Vagina (tissue), 2 donors: Measurements from ENCODE around the gene PIGS. TPM values are rescaled to one million over a fixed set of nuclear protein-coding genes. Genes with fewer than 3 reads are reported as not detected.
A peak's percentile ranks its signal among the peaks of the same experiment; 100 is the strongest.

ENCODE experiments used
- DNase-seq, 2 donors: peaks; one replicate each; pipeline ENCODE4 v3.0.0-alpha.2; 2017; ENCODE audit errors: extremely low spot score in 2 of 2
- H3K27ac ChIP-seq: fragments of 200-600 bp; sonication (generic); one replicate; pipeline ENCODE4 v1.5.1; 2019
- H3K27me3 ChIP-seq: fragments of 200-600 bp; sonication (generic); one replicate; pipeline ENCODE4 v1.5.1; 2019
- H3K36me3 ChIP-seq, 2 donors: fragments of 200-600 bp; sonication (generic); one replicate each; pipeline ENCODE4 v1.5.1; 2017 to 2019
- H3K4me1 ChIP-seq: fragments of 200-600 bp; sonication (generic); one replicate; pipeline ENCODE4 v1.5.1; 2019
- H3K4me3 ChIP-seq, 2 donors: fragments of 200-600 bp; sonication (generic); 1 replicate in 1 of 2; 2 replicates in 1 of 2; pipeline ENCODE4 v1.5.1; 2016 to 2019
- H3K9me3 ChIP-seq: fragments of 200-600 bp; sonication (generic); one replicate; pipeline ENCODE4 v1.5.1; 2019
- POLR2A ChIP-seq, 2 donors: fragments of 450-650 bp; IDR thresholded peaks; one replicate each; pipeline ENCODE4 v1.6.1; 2017; ENCODE audit warnings: antibody characterized with exemption in 2 of 2, mild to moderate bottlenecking in 2 of 2, moderate library complexity in 2 of 2
- POLR2AphosphoS5 ChIP-seq, 2 donors: sonication (generic); formaldehyde crosslinking; IDR thresholded peaks; one replicate each; pipeline ENCODE4 v1.9.0; 2017; ENCODE audit warnings: antibody characterized with exemption in 2 of 2, mild to moderate bottlenecking in 2 of 2, low read depth in 1 of 2; ENCODE audit not compliant: insufficient read depth in 1 of 2
- intact Hi-C: fragments of 100-400 bp; cut with DNase I; formaldehyde crosslinking; loops from one replicate; pipeline ENCODE4 v1.15.1; 2023
- total RNA-seq: library from RNA; depleted of rRNA; stranded (reverse); fragments of >200 nt; gene quantifications from one replicate; pipeline ENCODE4 v1.2.3, GENCODE V29; 2016
- TF ChIP-seq, protein P1 (sequence below), 3 experiments: fragments of 450-650 bp in 2 of 3; fragments of 200-600 bp in 1 of 3; sonication (generic) in 1 of 3; IDR thresholded peaks; one replicate each; pipeline ENCODE4 v1.5.1; 2017 to 2019; ENCODE audit warnings: antibody characterized with exemption in 3 of 3, mild to moderate bottlenecking in 2 of 3, moderate library complexity in 2 of 3

The PIGS gene
- total RNA-seq, 1 donor from 2014 or later = 22.8 TPM

DNA sequence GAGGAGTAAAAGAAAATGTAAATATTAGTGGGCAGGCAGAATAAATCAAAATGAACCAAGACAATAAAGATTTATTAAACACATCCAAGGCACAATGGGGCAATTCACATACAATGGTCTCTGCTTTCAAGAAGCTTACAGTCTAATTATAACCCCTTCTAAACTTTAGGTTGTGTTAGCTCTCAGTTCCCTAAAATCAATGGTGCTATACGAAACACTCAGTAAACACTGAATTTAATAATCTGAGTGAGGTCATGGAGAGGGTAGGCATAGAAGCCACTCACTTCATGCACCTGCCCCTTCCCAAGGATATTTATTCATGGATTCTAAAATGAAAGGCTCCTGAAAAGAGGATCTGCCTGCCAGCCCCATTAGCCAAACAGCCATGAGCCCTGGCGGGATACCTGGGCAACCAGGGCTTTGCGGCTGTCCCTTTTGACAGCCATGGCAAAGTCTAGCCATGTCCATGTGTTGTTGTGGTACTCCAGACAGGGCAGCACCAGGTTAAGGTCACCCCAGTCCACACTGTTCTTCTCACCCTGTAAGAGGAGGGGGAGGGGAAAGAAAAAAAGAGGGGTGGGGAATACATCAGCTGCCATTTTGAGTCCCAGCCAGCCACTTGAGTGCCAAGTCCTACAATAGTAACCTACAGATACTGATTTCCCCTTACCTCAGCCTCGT lies 44.1 kb upstream of the PIGS start:
- TF ChIP-seq, protein P1, sequence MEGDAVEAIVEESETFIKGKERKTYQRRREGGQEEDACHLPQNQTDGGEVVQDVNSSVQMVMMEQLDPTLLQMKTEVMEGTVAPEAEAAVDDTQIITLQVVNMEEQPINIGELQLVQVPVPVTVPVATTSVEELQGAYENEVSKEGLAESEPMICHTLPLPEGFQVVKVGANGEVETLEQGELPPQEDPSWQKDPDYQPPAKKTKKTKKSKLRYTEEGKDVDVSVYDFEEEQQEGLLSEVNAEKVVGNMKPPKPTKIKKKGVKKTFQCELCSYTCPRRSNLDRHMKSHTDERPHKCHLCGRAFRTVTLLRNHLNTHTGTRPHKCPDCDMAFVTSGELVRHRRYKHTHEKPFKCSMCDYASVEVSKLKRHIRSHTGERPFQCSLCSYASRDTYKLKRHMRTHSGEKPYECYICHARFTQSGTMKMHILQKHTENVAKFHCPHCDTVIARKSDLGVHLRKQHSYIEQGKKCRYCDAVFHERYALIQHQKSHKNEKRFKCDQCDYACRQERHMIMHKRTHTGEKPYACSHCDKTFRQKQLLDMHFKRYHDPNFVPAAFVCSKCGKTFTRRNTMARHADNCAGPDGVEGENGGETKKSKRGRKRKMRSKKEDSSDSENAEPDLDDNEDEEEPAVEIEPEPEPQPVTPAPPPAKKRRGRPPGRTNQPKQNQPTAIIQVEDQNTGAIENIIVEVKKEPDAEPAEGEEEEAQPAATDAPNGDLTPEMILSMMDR (IDR thresholded peaks at IDR 0.05) = no peak
- TF ChIP-seq POLR2A (IDR thresholded peaks at IDR 0.05) = no peak
- TF ChIP-seq POLR2AphosphoS5 (IDR thresholded peaks at IDR 0.05; ENCODE audit: insufficient read depth in 1 of 2, low read depth in 1 of 2) = no peak
- intact Hi-C loops = loop anchor here (10.0 kb wide), 1 partner anchor 121 kb away; no protein-coding TSS in a partner anchor
- no peak for DNase-seq
- no peak overlapping the region for H3K4me3 ChIP-seq
- peaks cover 4 to 68% of the 10 kb centered on the region in 2 donors for H3K36me3 ChIP-seq
- H3K9me3 ChIP-seq = no peaks in the 10 kb centered on the region
- H3K27ac ChIP-seq = no peak overlapping the region
- no peaks in the 10 kb centered on the region for H3K4me1 ChIP-seq
- H3K27me3 ChIP-seq = no peaks in the 10 kb centered on the region

DNA sequence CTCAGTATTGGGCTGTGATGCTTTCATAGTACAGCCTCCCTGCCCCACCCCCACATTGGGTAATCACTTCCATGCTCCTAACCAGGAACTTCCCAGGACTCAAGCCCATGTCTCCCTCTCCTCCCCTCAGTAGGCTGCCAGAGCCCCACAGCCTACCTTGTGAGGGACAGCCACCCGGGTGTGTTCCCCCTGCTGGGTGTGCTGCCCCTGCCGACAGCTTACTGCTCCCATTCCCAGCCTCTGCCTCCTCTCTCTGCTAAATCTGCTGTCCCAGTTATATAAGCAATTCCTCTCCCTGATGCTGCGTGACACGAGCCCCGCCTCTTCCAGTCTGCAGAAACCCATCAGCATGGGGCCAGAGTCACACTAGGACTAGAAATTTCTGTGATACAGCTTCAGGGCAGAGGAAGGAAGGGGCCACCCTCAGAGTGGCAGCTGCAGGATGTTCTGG lies 42.6 kb upstream of the PIGS start, which contains the start of gene RSKR:
TSS of gene RSKR (minus strand) at position 255 of the 451 bp plus-strand sequence. CDS start at position 231, 24 bp downstream.
- Histone ChIP-seq H3K27me3 (no peaks in the 10 kb centered on the region), H3K36me3 (peaks cover 4 to 55% of the 10 kb centered on the region in 2 donors), H3K9me3 (no peaks in the 10 kb centered on the region), H3K4me3 (no peak within 1 kb of the TSS), H3K27ac (no peak within 1 kb of the TSS), H3K4me1 (no peaks in the 10 kb centered on the region)
- no peak for TF ChIP-seq POLR2AphosphoS5 (IDR thresholded peaks at IDR 0.05; ENCODE audit: insufficient read depth in 1 of 2, low read depth in 1 of 2)
- TF ChIP-seq POLR2A (IDR thresholded peaks at IDR 0.05) = no peak
- TF ChIP-seq, protein P1 (IDR thresholded peaks at IDR 0.05) = no peak
- intact Hi-C loops = loop anchor here (10.0 kb wide), 1 partner anchor 119 kb away; no protein-coding TSS in a partner anchor
- DNase-seq = no peak

DNA sequence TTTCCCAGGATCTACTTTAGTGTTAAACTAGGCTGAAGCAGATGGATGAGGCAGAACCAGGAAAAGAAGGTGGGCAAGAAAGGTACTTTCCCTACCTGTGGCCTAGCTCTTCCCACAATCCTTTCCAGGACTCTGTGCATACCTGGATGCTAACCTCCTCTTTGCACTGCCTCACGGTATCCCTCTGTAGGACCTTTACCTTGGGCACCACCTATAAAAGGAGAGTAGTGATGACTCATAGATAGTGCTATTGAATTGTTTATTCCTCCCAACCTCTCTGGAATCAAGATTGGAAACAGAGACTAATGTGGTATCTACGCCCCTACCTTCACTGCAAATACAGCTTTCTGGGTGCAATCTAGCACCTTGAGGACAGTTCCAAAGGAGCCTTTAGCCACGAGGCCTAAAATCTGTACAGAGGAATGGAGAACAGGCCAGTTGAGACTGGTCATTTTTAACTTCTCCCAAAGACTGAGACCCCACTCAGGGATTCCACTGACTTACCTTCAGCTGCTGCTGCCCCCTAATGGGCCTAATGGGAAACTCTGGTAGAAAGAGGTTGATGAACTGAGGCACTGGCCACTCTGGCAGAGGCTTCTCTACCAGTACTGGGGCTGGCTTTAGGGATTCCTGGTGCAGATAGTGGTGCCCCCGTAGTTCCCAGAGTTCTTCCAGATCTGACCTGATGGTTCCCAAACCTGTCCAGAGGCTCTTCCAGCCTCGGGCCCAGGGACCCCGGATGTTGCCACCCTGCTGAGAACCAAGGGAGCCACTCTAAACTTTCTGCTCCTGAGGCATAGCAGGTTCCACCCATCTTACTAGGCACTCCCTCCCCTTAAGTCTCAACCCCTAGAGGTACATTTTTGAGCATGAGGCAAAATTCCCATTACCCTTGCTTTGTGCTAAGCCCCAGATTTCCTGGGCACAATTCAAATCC lies 41.9 kb upstream of the PIGS start:
- no peak for DNase-seq
- Histone ChIP-seq H3K9me3 (no peaks in the 10 kb centered on the region), H3K27ac (no peak overlapping the region), H3K4me3 (no peak overlapping the region), H3K27me3 (no peaks in the 10 kb centered on the region), H3K4me1 (no peaks in the 10 kb centered on the region), H3K36me3 (peaks cover 4 to 47% of the 10 kb centered on the region in 2 donors)
- TF ChIP-seq, protein P1 (IDR thresholded peaks at IDR 0.05) = peak; percentile 9 to 39 (median 26)
- TF ChIP-seq POLR2A (IDR thresholded peaks at IDR 0.05) = no peak
- intact Hi-C loops = loop anchor here (10.0 kb wide), 1 partner anchor 118 kb away; no protein-coding TSS in a partner anchor

DNA sequence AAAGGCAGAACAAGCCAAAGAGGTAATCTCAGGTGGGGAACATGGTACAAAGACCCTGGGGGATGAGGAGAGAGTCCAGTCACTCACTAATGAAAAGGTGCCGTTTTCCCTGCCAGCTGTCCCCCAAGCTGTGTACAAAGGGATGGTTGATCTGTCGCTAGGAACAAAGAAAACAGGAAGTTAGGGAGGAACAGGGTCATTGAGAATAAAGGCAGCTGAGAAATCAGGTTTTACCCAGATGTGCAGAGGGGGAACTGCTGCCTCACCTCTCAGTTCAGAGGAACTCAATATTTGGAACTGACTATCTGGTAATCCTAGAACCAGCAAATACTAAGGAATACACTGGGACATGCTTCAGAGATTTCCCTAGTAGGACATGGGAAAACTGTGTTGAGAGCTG lies 41.2 kb upstream of the PIGS start:
- no peaks in the 10 kb centered on the region for H3K27me3 ChIP-seq
- TF ChIP-seq, protein P1 (IDR thresholded peaks at IDR 0.05) = no peak
- TF ChIP-seq POLR2AphosphoS5 (IDR thresholded peaks at IDR 0.05; ENCODE audit: insufficient read depth in 1 of 2, low read depth in 1 of 2) = no peak
- no peak for TF ChIP-seq POLR2A (IDR thresholded peaks at IDR 0.05)
- DNase-seq = no peak
- H3K9me3 ChIP-seq = no peaks in the 10 kb centered on the region
- no peaks in the 10 kb centered on the region for H3K4me1 ChIP-seq
- H3K36me3 ChIP-seq = peaks cover 4 to 40% of the 10 kb centered on the region in 2 donors
- no peak overlapping the region for H3K4me3 ChIP-seq
- intact Hi-C loops = loop anchor here (10.0 kb wide), 1 partner anchor 118 kb away; no protein-coding TSS in a partner anchor
- no peak overlapping the region for H3K27ac ChIP-seq
